Vagina (tissue), 2 donors: ENCODE results near the gene FAM120B. TPM values are rescaled to one million over a fixed set of nuclear protein-coding genes. Genes with fewer than 3 reads are reported as not detected.
A peak's percentile ranks its signal among the peaks of the same experiment; 100 is the strongest.

Experiments used
- DNase-seq, 2 donors: peaks; one replicate each; pipeline ENCODE4 v3.0.0-alpha.2; 2017; ENCODE audit errors: extremely low spot score in 2 of 2
- H3K27ac ChIP-seq: fragments of 200-600 bp; sonication (generic); one replicate; pipeline ENCODE4 v1.5.1; 2019
- H3K27me3 ChIP-seq: fragments of 200-600 bp; sonication (generic); one replicate; pipeline ENCODE4 v1.5.1; 2019
- H3K36me3 ChIP-seq, 2 donors: fragments of 200-600 bp; sonication (generic); one replicate each; pipeline ENCODE4 v1.5.1; 2017 to 2019
- H3K4me1 ChIP-seq: fragments of 200-600 bp; sonication (generic); one replicate; pipeline ENCODE4 v1.5.1; 2019
- H3K4me3 ChIP-seq, 2 donors: fragments of 200-600 bp; sonication (generic); 1 replicate in 1 of 2; 2 replicates in 1 of 2; pipeline ENCODE4 v1.5.1; 2016 to 2019
- H3K9me3 ChIP-seq: fragments of 200-600 bp; sonication (generic); one replicate; pipeline ENCODE4 v1.5.1; 2019
- POLR2A ChIP-seq, 2 donors: fragments of 450-650 bp; IDR thresholded peaks; one replicate each; pipeline ENCODE4 v1.6.1; 2017; ENCODE audit warnings: antibody characterized with exemption in 2 of 2, mild to moderate bottlenecking in 2 of 2, moderate library complexity in 2 of 2
- POLR2AphosphoS5 ChIP-seq, 2 donors: sonication (generic); formaldehyde crosslinking; IDR thresholded peaks; one replicate each; pipeline ENCODE4 v1.9.0; 2017; ENCODE audit warnings: antibody characterized with exemption in 2 of 2, mild to moderate bottlenecking in 2 of 2, low read depth in 1 of 2; ENCODE audit not compliant: insufficient read depth in 1 of 2
- intact Hi-C: fragments of 100-400 bp; cut with DNase I; formaldehyde crosslinking; loops from one replicate; pipeline ENCODE4 v1.15.1; 2023
- total RNA-seq: library from RNA; depleted of rRNA; stranded (reverse); fragments of >200 nt; gene quantifications from one replicate; pipeline ENCODE4 v1.2.3, GENCODE V29; 2016
- TF ChIP-seq, protein P1 (sequence below), 3 experiments: fragments of 450-650 bp in 2 of 3; fragments of 200-600 bp in 1 of 3; sonication (generic) in 1 of 3; IDR thresholded peaks; one replicate each; pipeline ENCODE4 v1.5.1; 2017 to 2019; ENCODE audit warnings: antibody characterized with exemption in 3 of 3, mild to moderate bottlenecking in 2 of 3, moderate library complexity in 2 of 3

The FAM120B gene
- total RNA-seq, 1 donor from 2014 or later: 34.6 TPM

DNA sequence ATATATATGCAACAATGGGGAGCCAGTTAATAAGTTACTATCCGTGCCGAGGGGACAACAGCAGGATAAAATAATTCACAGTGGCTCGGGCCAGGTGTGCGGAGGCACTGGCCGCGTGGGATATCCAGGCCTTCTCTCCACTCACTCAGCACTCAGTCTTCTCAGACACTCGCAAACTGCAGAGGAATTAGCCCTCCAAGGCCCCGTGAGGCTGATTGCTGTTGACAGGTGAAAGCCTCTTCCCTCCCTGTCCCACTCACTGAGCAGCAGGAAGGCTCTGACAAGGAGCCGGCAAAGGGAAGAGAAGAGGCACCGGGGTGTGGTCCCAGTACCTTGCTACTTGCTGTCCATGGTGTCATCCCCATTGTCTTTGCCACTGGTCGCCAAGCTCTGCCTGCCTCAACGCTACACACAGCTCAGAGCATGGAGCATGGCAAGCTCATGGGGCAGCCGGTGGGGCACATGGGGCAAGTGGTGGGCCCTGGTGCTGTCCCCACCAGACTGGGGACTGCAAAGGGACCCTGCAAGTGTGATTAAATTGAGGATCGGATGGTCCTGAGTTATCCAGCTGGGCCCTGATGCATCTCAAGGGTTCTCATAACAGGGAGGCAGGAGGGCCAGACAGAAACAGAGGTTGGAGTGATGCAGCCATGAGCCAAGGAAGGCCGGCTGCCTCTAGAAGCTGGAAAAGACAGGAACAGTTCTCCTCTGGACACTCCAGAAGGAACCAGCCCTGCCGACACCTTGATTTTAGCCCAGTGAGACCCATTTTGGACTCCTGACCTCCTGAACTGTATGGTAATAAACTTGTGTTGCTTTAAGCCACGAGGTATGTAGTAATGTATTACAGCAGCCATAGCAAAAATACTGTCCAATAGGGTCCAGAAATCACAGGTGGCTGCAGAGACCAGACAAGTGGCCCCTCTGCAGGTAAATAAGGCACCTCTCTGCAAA, 126.9 kb downstream of the FAM120B start:
- H3K36me3 ChIP-seq: no peaks in the 10 kb centered on the region
- H3K27ac ChIP-seq: no peak overlapping the region
- no peaks in the 10 kb centered on the region for H3K27me3 ChIP-seq
- H3K4me3 ChIP-seq: no peak overlapping the region
- intact Hi-C loops: no loop called here
- DNase-seq: peak; percentile 82 to 87
- TF ChIP-seq POLR2AphosphoS5 (IDR thresholded peaks at IDR 0.05; ENCODE audit: insufficient read depth in 1 of 2, low read depth in 1 of 2) (no peak), POLR2A (IDR thresholded peaks at IDR 0.05) (no peak)
- TF ChIP-seq, protein P1, sequence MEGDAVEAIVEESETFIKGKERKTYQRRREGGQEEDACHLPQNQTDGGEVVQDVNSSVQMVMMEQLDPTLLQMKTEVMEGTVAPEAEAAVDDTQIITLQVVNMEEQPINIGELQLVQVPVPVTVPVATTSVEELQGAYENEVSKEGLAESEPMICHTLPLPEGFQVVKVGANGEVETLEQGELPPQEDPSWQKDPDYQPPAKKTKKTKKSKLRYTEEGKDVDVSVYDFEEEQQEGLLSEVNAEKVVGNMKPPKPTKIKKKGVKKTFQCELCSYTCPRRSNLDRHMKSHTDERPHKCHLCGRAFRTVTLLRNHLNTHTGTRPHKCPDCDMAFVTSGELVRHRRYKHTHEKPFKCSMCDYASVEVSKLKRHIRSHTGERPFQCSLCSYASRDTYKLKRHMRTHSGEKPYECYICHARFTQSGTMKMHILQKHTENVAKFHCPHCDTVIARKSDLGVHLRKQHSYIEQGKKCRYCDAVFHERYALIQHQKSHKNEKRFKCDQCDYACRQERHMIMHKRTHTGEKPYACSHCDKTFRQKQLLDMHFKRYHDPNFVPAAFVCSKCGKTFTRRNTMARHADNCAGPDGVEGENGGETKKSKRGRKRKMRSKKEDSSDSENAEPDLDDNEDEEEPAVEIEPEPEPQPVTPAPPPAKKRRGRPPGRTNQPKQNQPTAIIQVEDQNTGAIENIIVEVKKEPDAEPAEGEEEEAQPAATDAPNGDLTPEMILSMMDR (IDR thresholded peaks at IDR 0.05): no peak
- H3K9me3 ChIP-seq: no peaks in the 10 kb centered on the region
- no peaks in the 10 kb centered on the region for H3K4me1 ChIP-seq

DNA sequence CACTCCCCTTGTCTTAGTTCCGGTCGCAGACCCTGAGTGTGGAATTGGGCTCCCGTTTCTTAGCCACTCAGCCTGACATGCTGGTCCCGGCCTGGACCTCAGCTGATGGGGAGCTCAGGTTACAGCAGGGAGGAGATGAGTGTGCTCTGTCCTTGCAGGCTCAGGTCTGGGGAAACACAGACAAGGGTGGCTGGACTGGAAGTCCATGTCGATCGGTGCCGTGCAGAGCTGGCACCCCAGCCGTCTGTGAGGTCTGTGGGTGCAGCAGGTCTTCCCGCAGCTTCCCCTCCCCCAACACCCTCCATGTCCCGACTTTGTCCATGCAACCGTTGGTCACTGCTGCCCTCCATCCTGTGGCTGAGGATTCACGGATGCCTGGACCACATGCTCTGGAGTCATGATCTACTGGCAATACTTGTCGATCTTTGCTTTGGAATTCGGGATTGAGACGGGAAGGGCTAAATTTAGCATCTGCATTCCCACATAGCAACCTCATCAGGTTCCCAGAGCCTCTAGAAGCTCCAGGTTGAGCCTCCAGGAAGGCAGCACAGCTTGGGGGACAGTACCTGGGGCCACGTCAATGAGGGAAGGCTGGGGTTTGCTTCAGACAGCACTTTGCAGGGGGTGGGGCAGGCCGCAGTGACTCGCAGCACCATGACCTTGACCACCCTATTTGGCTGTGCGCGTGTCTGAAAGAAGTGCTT, 127.7 kb downstream of the FAM120B start:
- peak; percentile 69 to 87 for DNase-seq
- Histone ChIP-seq H3K4me1 (peaks cover 5% of the 10 kb centered on the region), H3K27me3 (no peaks in the 10 kb centered on the region), H3K4me3 (no peak overlapping the region), H3K9me3 (no peaks in the 10 kb centered on the region), H3K36me3 (no peaks in the 10 kb centered on the region), H3K27ac (no peak overlapping the region)
- intact Hi-C loops: no loop called here
- TF ChIP-seq POLR2A (IDR thresholded peaks at IDR 0.05) (no peak), POLR2AphosphoS5 (IDR thresholded peaks at IDR 0.05; ENCODE audit: insufficient read depth in 1 of 2, low read depth in 1 of 2) (no peak)
- TF ChIP-seq, protein P1 (IDR thresholded peaks at IDR 0.05): no peak

DNA sequence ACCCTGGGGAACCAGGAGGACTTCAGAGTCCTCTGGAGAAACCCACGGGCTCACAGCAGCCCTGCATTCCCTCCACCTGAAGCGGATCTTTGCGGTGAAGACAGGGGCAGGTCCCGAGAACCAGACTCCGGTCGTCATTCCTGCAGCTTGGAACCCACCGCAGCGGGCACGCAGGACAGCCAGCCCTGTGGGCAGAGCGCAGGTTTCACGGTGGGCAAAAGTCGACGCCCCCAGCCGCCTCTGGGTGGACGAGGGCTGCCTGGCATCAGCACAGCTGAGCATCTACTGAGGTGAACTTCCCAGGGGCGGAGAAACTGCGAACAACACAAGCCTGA, 128.2 kb downstream of the FAM120B start:
- TF ChIP-seq, protein P1 (IDR thresholded peaks at IDR 0.05): no peak
- TF ChIP-seq POLR2AphosphoS5 (IDR thresholded peaks at IDR 0.05; ENCODE audit: insufficient read depth in 1 of 2, low read depth in 1 of 2) (no peak), POLR2A (IDR thresholded peaks at IDR 0.05) (no peak)
- DNase-seq: no peak
- H3K27me3 ChIP-seq: no peaks in the 10 kb centered on the region
- intact Hi-C loops: no loop called here
- H3K9me3 ChIP-seq: no peaks in the 10 kb centered on the region
- peaks cover 11% of the 10 kb centered on the region for H3K4me1 ChIP-seq
- H3K36me3 ChIP-seq: no peaks in the 10 kb centered on the region
- no peak overlapping the region for H3K4me3 ChIP-seq
- no peak overlapping the region for H3K27ac ChIP-seq

DNA sequence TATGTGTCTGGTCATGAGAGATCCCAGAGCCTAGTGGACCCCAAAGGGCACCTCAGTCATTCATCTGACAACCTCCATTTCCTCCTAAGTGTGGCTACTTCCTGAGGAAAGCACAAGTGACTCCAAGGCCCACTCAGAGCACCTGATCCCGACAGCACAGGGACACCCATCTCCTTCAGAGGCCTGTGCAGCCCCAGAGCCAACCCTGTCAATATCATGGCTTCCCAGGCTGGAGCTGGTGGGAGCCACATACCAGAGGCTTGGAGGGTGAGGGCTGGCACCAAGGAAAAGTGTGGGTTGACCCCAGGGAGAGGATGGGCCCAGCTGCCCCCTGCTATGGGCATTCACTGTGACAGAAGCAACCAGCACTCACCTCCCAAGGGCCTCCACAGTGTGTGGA, 129.2 kb downstream of the FAM120B start:
- no peaks in the 10 kb centered on the region for H3K36me3 ChIP-seq
- no peaks in the 10 kb centered on the region for H3K27me3 ChIP-seq
- H3K27ac ChIP-seq: no peak overlapping the region
- intact Hi-C loops: no loop called here
- TF ChIP-seq POLR2AphosphoS5 (IDR thresholded peaks at IDR 0.05; ENCODE audit: insufficient read depth in 1 of 2, low read depth in 1 of 2): no peak
- TF ChIP-seq, protein P1 (IDR thresholded peaks at IDR 0.05): no peak
- no peak for TF ChIP-seq POLR2A (IDR thresholded peaks at IDR 0.05)
- peaks cover 20% of the 10 kb centered on the region for H3K4me1 ChIP-seq
- DNase-seq: peak; percentile 49 to 75
- H3K4me3 ChIP-seq: no peak overlapping the region
- H3K9me3 ChIP-seq: no peaks in the 10 kb centered on the region
